HepG2 (cell line): Measurements from ENCODE around the gene SYNDIG1. TPM values are rescaled to one million over a fixed set of nuclear protein-coding genes. Genes with fewer than 3 reads are reported as not detected.

Experiments used
- ATAC-seq: fragments of 200-7000 bp; cut with Tn5 transposase; 3 replicates; pipeline ENCODE4 v1.9.1; 2020; ENCODE audit warnings: mild to moderate bottlenecking, moderate library complexity
- BruUV-seq: library from RNA; stranded (reverse); fragments of 400-500 nt; replicated peaks from 2 replicates; lab custom pipeline; 2021; lab: Mats Ljungman, UMichigan
- CTCF ChIA-PET: fragments of 300-600 bp; formaldehyde crosslinking; extraction: SDS; loops from one replicate; lab custom pipeline; 2021; ENCODE audit warnings: low total read pairs, inconsistent platforms, low intra/inter-chr PET ratio; lab: Yijun Ruan, JAX
- POLR2A ChIA-PET: fragments of 350-600 bp; sonication (Branson Sonifier 250); formaldehyde crosslinking; loops from one replicate; lab custom pipeline; 2020; ENCODE audit warnings: antibody characterized with exemption, inconsistent platforms; lab: Yijun Ruan, JAX
- DNase-seq: peaks from one replicate; pipeline ENCODE4 v3.0.0-alpha.2; 2015; ENCODE audit warnings: low spot score
- FAIRE-seq: peaks from 3 replicates; lab custom pipeline; 2011; peaks lifted over from hg19 to GRCh38; lab: Jason Lieb, UNC
- H2AFZ ChIP-seq: one replicate; pipeline ENCODE4 v1.6.1; 2011; ENCODE audit warnings: low read length, inconsistent platforms
- H3K27ac ChIP-seq: fragments of 300-600 bp; 3 replicates; pipeline ENCODE4 v1.8.0; 2011; ENCODE audit warnings: mixed run types, mild to moderate bottlenecking, mixed read lengths, low read length, inconsistent platforms; ENCODE audit not compliant: insufficient read depth; ENCODE audit errors: extremely low read length
- H3K27me3 ChIP-seq, 2 experiments: fragments of 200-600 bp in 1 of 2; 2 replicates in 1 of 2; 3 replicates in 1 of 2; pipeline versions ENCODE4 v1.6.0 to v1.8.0; 2011; ENCODE audit warnings: low read length in 2 of 2, mild to moderate bottlenecking in 2 of 2, moderate library complexity in 2 of 2, inconsistent platforms in 1 of 2; ENCODE audit not compliant: insufficient read depth in 2 of 2, control insufficient read depth in 1 of 2
- H3K36me3 ChIP-seq, 2 experiments: fragments of 200-600 bp in 1 of 2; replicated peaks in 1 of 2; 2 replicates in 1 of 2; 3 replicates in 1 of 2; pipeline versions ENCODE4 v1.5.1 to v1.8.0; 2011; ENCODE audit warnings: low read length in 2 of 2, inconsistent platforms in 1 of 2; ENCODE audit not compliant: insufficient read depth in 2 of 2, control insufficient read depth in 1 of 2
- H3K4me1 ChIP-seq: 2 replicates; pipeline ENCODE4 v1.5.1; 2012; ENCODE audit warnings: low read length, inconsistent platforms; ENCODE audit not compliant: insufficient read depth
- H3K4me2 ChIP-seq: 2 replicates; pipeline ENCODE4 v1.6.0; 2011; ENCODE audit warnings: low read depth, low read length, inconsistent platforms
- H3K4me3 ChIP-seq, 3 experiments: fragments of 200-600 bp in 1 of 3; sonication (generic), shearing (Covaris generic) in 1 of 3; replicated peaks in 1 of 3; 2 replicates each; pipeline ENCODE4 v1.5.1; 2011 to 2016; ENCODE audit warnings: low read length in 3 of 3, inconsistent platforms in 2 of 3, low read depth in 2 of 3, mild to moderate bottlenecking in 2 of 3, control low read depth in 1 of 3, mixed read lengths in 1 of 3; ENCODE audit not compliant: insufficient read depth in 1 of 3
- H3K79me2 ChIP-seq: one replicate; pipeline ENCODE4 v1.6.1; 2011; ENCODE audit warnings: low read length, inconsistent platforms; ENCODE audit not compliant: insufficient read depth
- H3K9ac ChIP-seq: 2 replicates; pipeline ENCODE4 v1.6.0; 2011; ENCODE audit warnings: mild to moderate bottlenecking, low read depth, low read length, inconsistent platforms; ENCODE audit not compliant: insufficient read depth
- H3K9me3 ChIP-seq: 2 replicates; pipeline ENCODE4 v1.5.1; 2012; ENCODE audit warnings: mild to moderate bottlenecking, low read length
- H4K20me1 ChIP-seq: 2 replicates; pipeline ENCODE4 v1.6.0; 2011; ENCODE audit warnings: inconsistent platforms, mild to moderate bottlenecking, low read length, moderate library complexity; ENCODE audit not compliant: insufficient read depth
- FOXJ3 ChIP-seq: sonication (generic); formaldehyde crosslinking; IDR thresholded peaks from 2 replicates; pipeline ENCODE4 v1.4.0; 2020; ENCODE audit warnings: missing genetic modification reagents, mild to moderate bottlenecking, borderline replicate concordance
- STAG1 ChIP-seq: sonication (generic); formaldehyde crosslinking; IDR thresholded peaks from 2 replicates; pipeline ENCODE4 v1.4.0; 2020; ENCODE audit warnings: missing genetic modification reagents
- ZSCAN20 ChIP-seq: sonication (generic); formaldehyde crosslinking; IDR thresholded peaks from 2 replicates; pipeline ENCODE4 v1.4.0; 2020; ENCODE audit warnings: missing genetic modification reagents, mild to moderate bottlenecking, borderline replicate concordance
- WGBS: methylation state at CpG from one replicate; pipeline ENCODE4 v1.1.6; 2017; ENCODE audit warnings: low lambda C conversion rate; 5-methylcytosine and 5-hydroxymethylcytosine counted together
- in situ Hi-C: cut with HindIII; loops from 2 replicates; pipeline ENCODE4 v1.10.0; 2017; ENCODE audit warnings: low pct_unique_long_range_greater_than_20kb; ENCODE audit not compliant: extremely low pct_ligation_motif_present
- intact Hi-C: fragments of 100-400 bp; cut with micrococcal nuclease; formaldehyde crosslinking; loops from one replicate; pipeline ENCODE4 v1.10.0; 2022; ENCODE audit not compliant: unreplicated experiment
- polyA plus RNA-seq, 8 experiments: library from polyadenylated mRNA; depleted of rRNA in 3 of 8; stranded (reverse) in 7 of 8; unstranded in 1 of 8; fragments of >200 nt; fragmentation: Illumina TruSeq in 4 of 8; extraction: Trizol in 4 of 8; gene quantifications; 2 replicates each; pipeline versions ENCODE4 v1.2.1 to v1.2.3, GENCODE V29; 2011 to 2016; ENCODE audit warnings: low read depth in 4 of 8, missing spikeins in 1 of 8, mixed read lengths in 1 of 8; ENCODE audit not compliant: insufficient read depth in 1 of 8
- total RNA-seq, 5 experiments: library from RNA; depleted of rRNA; stranded (reverse); fragments of >200 nt; fragmentation: Illumina TruSeq; extraction: Trizol; gene quantifications; 2 replicates each; pipeline ENCODE4 v1.2.3, GENCODE V29; 2016; ENCODE audit warnings: low read depth in 1 of 5
- TF ChIP-seq, protein P1 (sequence below): sonication (generic); formaldehyde crosslinking; IDR thresholded peaks from 2 replicates; pipeline ENCODE4 v1.5.0; 2020; ENCODE audit warnings: mild to moderate bottlenecking, missing genetic modification reagents, moderate library complexity

SYNDIG1 gene
- total and polyA plus RNA-seq, 2 of the 13 experiments (the other 11 are each of a cell fraction or from before 2014, with no cell fraction given) = not detected

DNA sequence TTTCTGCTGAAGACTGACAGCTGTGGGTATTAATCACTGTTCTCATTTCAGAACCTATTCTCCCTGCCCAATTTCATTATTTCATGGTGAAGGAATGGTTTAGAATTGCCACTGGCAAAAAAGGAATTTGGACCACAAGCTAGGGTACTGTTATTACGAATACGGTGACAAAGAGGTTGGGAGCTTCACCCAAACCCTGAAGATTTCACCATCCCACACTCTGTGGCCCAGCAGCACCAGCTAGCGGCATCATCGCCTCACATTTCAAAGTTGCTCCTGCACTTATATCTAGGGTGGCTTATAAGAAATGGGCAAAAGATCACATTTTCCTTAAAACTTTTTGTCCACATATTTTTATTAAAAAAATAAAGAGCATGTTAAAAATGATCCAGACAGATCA is 236.1 kb downstream of the SYNDIG1 start:
- FAIRE-seq = peak; percentile 21
- Histone ChIP-seq H3K9ac (no peak overlapping the region), H3K79me2 (no peaks in the 10 kb centered on the region), H3K4me3 (no peak overlapping the region), H3K4me2 (no peak overlapping the region), H2AFZ (no peak overlapping the region), H3K27ac (no peak overlapping the region), H4K20me1 (no peaks in the 10 kb centered on the region), H3K9me3 (no peaks in the 10 kb centered on the region), H3K36me3 (no peaks in the 10 kb centered on the region), H3K4me1 (no peaks in the 10 kb centered on the region), H3K27me3 (peaks cover 0 to 8% of the 10 kb centered on the region in 2 experiments; a peak in 2 of 5 replicates)
- WGBS = 20% methylated on average over 4 of the region's 4 CpGs
- in situ Hi-C loops = no loop called here
- BruUV-seq = no TSS peak
- no peak; the same call in 2 of the 3 replicates for ATAC-seq
- ChIA-PET CTCF (no interaction called here), POLR2A (no interaction called here)
- intact Hi-C loops = no loop called here
- no peak for DNase-seq
- TF ChIP-seq ZSCAN20 (CRISPR knock-in tag) (no peak), STAG1 (peak; percentile 43)
- TF ChIP-seq, protein P1, sequence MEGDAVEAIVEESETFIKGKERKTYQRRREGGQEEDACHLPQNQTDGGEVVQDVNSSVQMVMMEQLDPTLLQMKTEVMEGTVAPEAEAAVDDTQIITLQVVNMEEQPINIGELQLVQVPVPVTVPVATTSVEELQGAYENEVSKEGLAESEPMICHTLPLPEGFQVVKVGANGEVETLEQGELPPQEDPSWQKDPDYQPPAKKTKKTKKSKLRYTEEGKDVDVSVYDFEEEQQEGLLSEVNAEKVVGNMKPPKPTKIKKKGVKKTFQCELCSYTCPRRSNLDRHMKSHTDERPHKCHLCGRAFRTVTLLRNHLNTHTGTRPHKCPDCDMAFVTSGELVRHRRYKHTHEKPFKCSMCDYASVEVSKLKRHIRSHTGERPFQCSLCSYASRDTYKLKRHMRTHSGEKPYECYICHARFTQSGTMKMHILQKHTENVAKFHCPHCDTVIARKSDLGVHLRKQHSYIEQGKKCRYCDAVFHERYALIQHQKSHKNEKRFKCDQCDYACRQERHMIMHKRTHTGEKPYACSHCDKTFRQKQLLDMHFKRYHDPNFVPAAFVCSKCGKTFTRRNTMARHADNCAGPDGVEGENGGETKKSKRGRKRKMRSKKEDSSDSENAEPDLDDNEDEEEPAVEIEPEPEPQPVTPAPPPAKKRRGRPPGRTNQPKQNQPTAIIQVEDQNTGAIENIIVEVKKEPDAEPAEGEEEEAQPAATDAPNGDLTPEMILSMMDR = peak; percentile 39

DNA sequence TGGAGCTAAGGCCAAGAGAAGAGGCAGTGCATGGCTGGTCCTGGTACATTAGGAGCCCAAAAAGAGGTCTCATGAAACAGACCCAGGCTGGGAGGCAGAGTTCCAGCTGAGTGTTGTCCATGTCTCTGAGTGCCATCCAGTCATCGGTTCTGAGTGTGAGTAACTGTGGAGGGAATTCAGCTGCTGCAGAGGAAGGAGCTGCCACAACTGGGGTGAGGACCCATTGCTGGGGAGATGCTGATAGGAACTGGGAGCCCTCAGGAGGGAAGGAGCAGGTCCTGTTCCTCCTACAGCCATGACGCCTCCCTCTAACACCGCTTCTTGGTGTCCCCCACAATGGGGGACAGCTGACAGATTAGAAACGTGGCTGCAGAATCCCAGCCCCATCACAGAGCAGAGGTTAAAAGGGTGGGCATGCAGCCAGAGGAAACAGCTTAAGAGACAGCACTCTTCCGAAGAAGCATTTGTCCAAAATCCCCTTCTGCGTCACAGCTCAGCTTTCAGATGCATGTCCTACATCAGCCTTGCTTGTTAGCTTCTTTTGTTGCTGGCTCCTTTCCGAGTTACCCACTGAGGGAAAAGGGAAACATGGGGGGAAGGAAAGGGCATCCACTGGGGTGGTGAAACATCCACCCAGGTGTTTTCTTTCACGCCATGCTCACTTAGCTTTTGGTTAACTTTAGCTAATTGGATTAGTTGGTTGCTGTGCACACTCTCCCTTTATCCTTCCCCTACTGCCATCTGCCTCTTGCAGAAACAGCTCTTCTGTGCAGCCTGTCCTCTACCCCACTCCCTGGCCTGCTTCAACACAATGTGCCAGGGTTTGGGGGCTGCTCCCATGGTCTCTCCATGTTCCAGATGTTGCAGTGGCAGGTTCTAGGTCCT is 239.2 kb downstream of the SYNDIG1 start:
- Histone ChIP-seq H3K36me3 (no peaks in the 10 kb centered on the region), H3K4me2 (no peak overlapping the region), H4K20me1 (no peaks in the 10 kb centered on the region), H2AFZ (no peak overlapping the region), H3K79me2 (no peaks in the 10 kb centered on the region), H3K9me3 (no peaks in the 10 kb centered on the region), H3K27ac (no peak overlapping the region), H3K4me3 (no peak overlapping the region), H3K27me3 (no peaks in the 10 kb centered on the region; a peak in 1 of 5 replicates), H3K4me1 (no peaks in the 10 kb centered on the region), H3K9ac (no peak overlapping the region)
- 16% methylated on average over 8 of the region's 8 CpGs for WGBS
- BruUV-seq = no TSS peak
- ATAC-seq (no peak), DNase-seq (no peak), FAIRE-seq (no peak)
- intact Hi-C loops = no loop called here
- CTCF ChIA-PET = no interaction called here
- POLR2A ChIA-PET = no interaction called here
- no peak for TF ChIP-seq FOXJ3 (CRISPR knock-in tag)
- in situ Hi-C loops = no loop called here
